Caco-2 (cell line): Measurements from ENCODE around the gene ZNF12. TPM values are rescaled to one million over a fixed set of nuclear protein-coding genes. Genes with fewer than 3 reads are reported as not detected.

Experiments
- BruUV-seq: library from RNA; stranded (reverse); fragments of 400-500 nt; replicated peaks from 2 replicates; lab custom pipeline; 2021; lab: Mats Ljungman, UMichigan
- CTCF ChIA-PET: fragments of 300-600 bp; sonication (Branson Sonifier 250); formaldehyde crosslinking; loops from one replicate; lab custom pipeline; 2022; ENCODE audit warnings: antibody characterized with exemption; lab: Charles Lee
- POLR2A ChIA-PET: fragments of 300-600 bp; sonication (Branson Sonifier 250); formaldehyde crosslinking; loops from one replicate; lab custom pipeline; 2022; ENCODE audit warnings: antibody characterized with exemption; lab: Charles Lee
- DNase-seq, 2 experiments: peaks; one replicate each; pipeline versions ENCODE4 v3.0.0 to v3.0.0-alpha.2; 2020 to 2022
- H3K27me3 ChIP-seq: replicated peaks from 2 replicates; pipeline ENCODE4 v1.6.0; 2011; ENCODE audit warnings: low read length; ENCODE audit not compliant: control insufficient read depth, insufficient read depth
- H3K36me3 ChIP-seq: 2 replicates; pipeline ENCODE4 v1.5.1; 2011; ENCODE audit warnings: low read length; ENCODE audit not compliant: control insufficient read depth, insufficient read depth
- H3K4me1 ChIP-seq: fragments of 250-450 bp; sonication (Bioruptor Pico); 2 replicates; pipeline ENCODE4 v1.5.1; 2020; ENCODE audit warnings: mild to moderate bottlenecking
- H3K4me3 ChIP-seq: 2 replicates; pipeline ENCODE4 v1.5.1; 2011; ENCODE audit warnings: low read depth, mild to moderate bottlenecking, control low read depth, low read length
- H3K9me3 ChIP-seq: fragments of 250-450 bp; sonication (Bioruptor Pico); 2 replicates; pipeline ENCODE4 v1.5.1; 2020; ENCODE audit warnings: mild to moderate bottlenecking, moderate library complexity
- H3K27ac Mint-ChIP-seq: one replicate; pipeline ENCODE4 v1.8.0; 2022; ENCODE audit warnings: mixed read lengths; ENCODE audit not compliant: unreplicated experiment
- H3K27me3 Mint-ChIP-seq: one replicate; pipeline ENCODE4 v1.8.0; 2022; ENCODE audit warnings: mixed read lengths; ENCODE audit not compliant: insufficient read depth, unreplicated experiment
- H3K36me3 Mint-ChIP-seq: one replicate; pipeline ENCODE4 v1.8.0; 2022; ENCODE audit warnings: mild to moderate bottlenecking, mixed read lengths; ENCODE audit not compliant: insufficient read depth, unreplicated experiment
- H3K4me1 Mint-ChIP-seq: one replicate; pipeline ENCODE4 v1.8.0; 2022; ENCODE audit warnings: low read depth, mixed read lengths; ENCODE audit not compliant: unreplicated experiment
- H3K4me3 Mint-ChIP-seq: one replicate; pipeline ENCODE4 v1.8.0; 2022; ENCODE audit warnings: mild to moderate bottlenecking, moderate library complexity, mixed read lengths; ENCODE audit not compliant: unreplicated experiment
- H3K9me3 Mint-ChIP-seq: one replicate; pipeline ENCODE4 v1.8.0; 2022; ENCODE audit warnings: mixed read lengths; ENCODE audit not compliant: unreplicated experiment
- intact Hi-C: fragments of 100-400 bp; cut with micrococcal nuclease; formaldehyde crosslinking; loops from one replicate; pipeline ENCODE4 v1.10.0; 2022; ENCODE audit not compliant: unreplicated experiment
- total RNA-seq: library from RNA; stranded (reverse); gene quantifications from 2 replicates; pipeline ENCODE4 v1.2.3, GENCODE V29; 2022
- TF ChIP-seq, protein P1 (sequence below), 2 experiments: fragments of 200-600 bp in 1 of 2; IDR thresholded peaks; 1 replicate in 1 of 2; 2 replicates in 1 of 2; pipeline versions ENCODE4 v1.5.1 to v1.8.0; 2011 to 2022; ENCODE audit warnings: antibody characterized with exemption in 1 of 2, control low read depth in 1 of 2, inconsistent platforms in 1 of 2, low read depth in 1 of 2, low read length in 1 of 2, mild to moderate bottlenecking in 1 of 2, moderate library complexity in 1 of 2; ENCODE audit not compliant: insufficient read depth in 1 of 2, severe bottlenecking in 1 of 2, unreplicated experiment in 1 of 2

The ZNF12 gene
- total RNA-seq, 1 experiment from 2014 or later: 30.4 TPM

DNA sequence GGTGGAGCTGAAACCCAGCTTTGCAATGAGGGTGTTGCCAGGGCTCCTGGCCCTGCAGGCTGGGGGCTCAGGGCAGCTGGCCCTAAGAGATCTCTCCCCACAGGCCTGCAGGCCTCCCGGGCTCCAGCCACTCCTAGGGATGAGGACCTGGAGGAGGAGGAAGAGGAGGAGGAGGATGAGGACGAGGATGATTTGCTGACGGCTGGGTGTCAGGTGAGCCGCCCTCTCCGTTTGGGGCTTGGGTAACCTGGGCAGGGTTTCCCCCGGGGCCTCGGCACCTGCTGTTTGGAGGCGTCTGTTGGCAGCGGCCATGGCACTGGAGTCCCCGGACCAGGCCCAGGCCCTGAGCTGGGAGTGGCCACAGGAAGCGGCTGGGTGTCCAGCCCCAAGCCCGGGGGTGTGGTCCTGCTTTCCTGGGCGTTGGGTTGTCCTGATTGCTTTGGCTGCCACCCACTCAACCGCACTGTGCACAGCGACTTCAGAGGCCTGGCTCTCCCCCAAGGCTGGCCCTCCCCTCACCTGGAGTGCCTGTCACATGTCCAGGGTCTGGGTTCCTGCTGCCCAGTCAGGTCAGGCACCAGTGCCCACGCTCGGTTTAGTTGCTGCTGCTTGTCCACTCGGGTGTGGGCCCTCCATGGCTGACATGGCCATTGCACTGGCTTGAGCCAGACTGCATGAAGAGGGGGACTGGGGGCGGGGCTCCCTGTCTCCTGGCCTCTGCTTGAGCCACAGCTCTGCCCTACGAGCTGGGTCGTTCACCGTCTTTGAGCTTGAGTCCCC lies 63.7 kb downstream of the ZNF12 start:
- CTCF ChIA-PET: no interaction called here

DNA sequence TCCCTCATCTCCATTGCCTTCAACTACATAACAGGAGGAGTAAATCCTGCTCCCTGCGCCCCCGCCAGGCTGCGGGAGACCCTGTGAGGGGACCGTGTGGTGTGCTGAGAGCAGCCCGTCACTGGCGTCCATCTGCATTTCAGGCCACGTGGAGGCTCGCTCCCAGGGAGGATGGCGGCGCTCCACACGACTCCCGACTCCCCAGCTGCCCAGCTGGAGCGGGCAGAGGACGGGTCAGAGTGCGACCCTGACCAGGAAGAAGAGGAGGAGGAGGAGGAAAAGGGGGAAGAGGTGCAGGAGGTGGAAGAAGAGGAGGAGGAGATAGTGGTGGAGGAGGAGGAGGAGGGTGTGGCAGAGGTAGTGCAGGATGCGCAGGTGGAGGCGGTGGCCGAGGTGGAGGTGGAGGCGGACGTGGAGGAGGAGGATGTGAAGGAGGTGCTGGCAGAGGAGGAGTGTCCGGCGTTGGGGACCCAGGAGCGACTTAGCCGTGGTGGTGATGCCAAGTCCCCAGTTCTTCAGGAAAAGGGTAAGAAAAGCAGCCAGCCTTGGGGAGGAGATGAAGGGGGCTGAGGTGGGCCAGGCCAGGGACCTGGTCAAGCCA lies 64.4 kb downstream of the ZNF12 start:
- peaks cover 11% of the 10 kb centered on the region for H3K4me1 Mint-ChIP-seq
- Histone ChIP-seq H3K4me1 (no peaks in the 10 kb centered on the region), H3K27me3 (no peaks in the 10 kb centered on the region), H3K4me3 (no peak overlapping the region), H3K36me3 (peaks cover 6% of the 10 kb centered on the region), H3K9me3 (no peaks in the 10 kb centered on the region)
- H3K27ac Mint-ChIP-seq: no peak overlapping the region
- H3K4me3 Mint-ChIP-seq: no peak overlapping the region
- TF ChIP-seq, protein P1, sequence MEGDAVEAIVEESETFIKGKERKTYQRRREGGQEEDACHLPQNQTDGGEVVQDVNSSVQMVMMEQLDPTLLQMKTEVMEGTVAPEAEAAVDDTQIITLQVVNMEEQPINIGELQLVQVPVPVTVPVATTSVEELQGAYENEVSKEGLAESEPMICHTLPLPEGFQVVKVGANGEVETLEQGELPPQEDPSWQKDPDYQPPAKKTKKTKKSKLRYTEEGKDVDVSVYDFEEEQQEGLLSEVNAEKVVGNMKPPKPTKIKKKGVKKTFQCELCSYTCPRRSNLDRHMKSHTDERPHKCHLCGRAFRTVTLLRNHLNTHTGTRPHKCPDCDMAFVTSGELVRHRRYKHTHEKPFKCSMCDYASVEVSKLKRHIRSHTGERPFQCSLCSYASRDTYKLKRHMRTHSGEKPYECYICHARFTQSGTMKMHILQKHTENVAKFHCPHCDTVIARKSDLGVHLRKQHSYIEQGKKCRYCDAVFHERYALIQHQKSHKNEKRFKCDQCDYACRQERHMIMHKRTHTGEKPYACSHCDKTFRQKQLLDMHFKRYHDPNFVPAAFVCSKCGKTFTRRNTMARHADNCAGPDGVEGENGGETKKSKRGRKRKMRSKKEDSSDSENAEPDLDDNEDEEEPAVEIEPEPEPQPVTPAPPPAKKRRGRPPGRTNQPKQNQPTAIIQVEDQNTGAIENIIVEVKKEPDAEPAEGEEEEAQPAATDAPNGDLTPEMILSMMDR (IDR thresholded peaks at IDR 0.05; ENCODE audit: insufficient read depth in 1 of 2, low read depth in 1 of 2, low read length in 1 of 2, severe bottlenecking in 1 of 2, unreplicated experiment in 1 of 2): no peak
- no peak for DNase-seq
- POLR2A ChIA-PET: interaction anchor here (0.5 kb wide), 1 partner anchor 15 kb away, joined by 3 read pairs; no protein-coding TSS in a partner anchor
- H3K27me3 Mint-ChIP-seq: no peaks in the 10 kb centered on the region
- intact Hi-C loops: no loop called here
- BruUV-seq: no TSS peak
- CTCF ChIA-PET: no interaction called here
- peaks cover 38% of the 10 kb centered on the region for H3K36me3 Mint-ChIP-seq
- no peaks in the 10 kb centered on the region for H3K9me3 Mint-ChIP-seq

More for the DNA sequence above, 63.7 kb downstream of the ZNF12 start:
- no TSS peak for BruUV-seq
- Mint-ChIP-seq H3K27ac (no peak overlapping the region), H3K4me3 (no peak overlapping the region), H3K27me3 (no peaks in the 10 kb centered on the region), H3K4me1 (peaks cover 7% of the 10 kb centered on the region), H3K36me3 (peaks cover 40% of the 10 kb centered on the region), H3K9me3 (no peaks in the 10 kb centered on the region)
- intact Hi-C loops: no loop called here
- Histone ChIP-seq H3K4me3 (no peak overlapping the region), H3K9me3 (no peaks in the 10 kb centered on the region), H3K27me3 (no peaks in the 10 kb centered on the region), H3K4me1 (no peaks in the 10 kb centered on the region), H3K36me3 (peaks cover 6% of the 10 kb centered on the region)
- DNase-seq: no peak
- TF ChIP-seq, protein P1 (IDR thresholded peaks at IDR 0.05; ENCODE audit: insufficient read depth in 1 of 2, low read depth in 1 of 2, low read length in 1 of 2, severe bottlenecking in 1 of 2, unreplicated experiment in 1 of 2): no peak
- POLR2A ChIA-PET: interaction anchor here (0.5 kb wide), 1 partner anchor 14 kb away, joined by 3 read pairs; no protein-coding TSS in a partner anchor

DNA sequence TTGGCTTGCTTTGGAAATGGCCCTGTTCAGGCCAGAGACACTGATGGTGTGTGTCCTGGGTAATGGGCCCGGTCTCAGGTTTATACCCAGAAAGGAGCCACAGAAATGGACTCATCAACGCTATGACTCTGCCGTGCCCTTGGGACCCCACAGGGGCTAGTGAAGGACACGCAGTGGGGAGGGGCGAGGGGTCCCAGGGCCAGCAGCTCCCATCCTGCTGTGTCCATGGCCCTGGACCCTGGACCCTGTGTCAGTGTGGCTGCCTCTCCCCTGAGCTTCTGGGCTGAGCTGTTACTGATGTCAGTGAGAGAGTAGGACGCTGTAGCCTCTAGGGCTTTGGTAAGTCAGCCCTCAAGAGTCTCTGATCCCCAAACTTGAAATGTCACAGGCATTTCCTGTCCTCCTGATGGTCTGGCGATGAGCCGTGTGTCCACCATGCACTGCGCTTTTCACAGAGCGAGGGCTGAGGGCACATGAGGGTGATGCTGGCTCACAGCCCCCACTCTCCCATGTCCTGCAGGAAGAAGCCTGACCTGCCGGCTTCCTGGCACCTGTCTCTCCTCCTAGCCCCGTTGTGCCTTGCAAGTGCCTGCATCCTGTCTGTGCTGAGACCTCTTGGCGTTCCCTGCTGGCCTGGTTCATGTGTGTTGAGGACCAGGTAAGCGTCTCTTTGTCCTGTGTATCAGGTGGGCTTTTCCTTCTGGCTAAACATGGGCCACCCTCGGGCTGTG lies 65.3 kb downstream of the ZNF12 start:
- Mint-ChIP-seq H3K27me3 (no peaks in the 10 kb centered on the region), H3K4me1 (peaks cover 11% of the 10 kb centered on the region), H3K4me3 (no peak overlapping the region), H3K36me3 (peaks cover 36% of the 10 kb centered on the region), H3K9me3 (no peaks in the 10 kb centered on the region), H3K27ac (no peak overlapping the region)
- ChIA-PET POLR2A (no interaction called here), CTCF (no interaction called here)
- Histone ChIP-seq H3K27me3 (no peaks in the 10 kb centered on the region), H3K36me3 (peaks cover 5% of the 10 kb centered on the region), H3K4me1 (peaks cover under 1% of the 10 kb centered on the region; the same call in 1 of the 2 replicates), H3K9me3 (no peaks in the 10 kb centered on the region), H3K4me3 (no peak overlapping the region)
- TF ChIP-seq, protein P1 (IDR thresholded peaks at IDR 0.05; ENCODE audit: insufficient read depth in 1 of 2, low read depth in 1 of 2, low read length in 1 of 2, severe bottlenecking in 1 of 2, unreplicated experiment in 1 of 2): no peak
- no peak for DNase-seq
- BruUV-seq: no TSS peak
- intact Hi-C loops: no loop called here
